DMS 273 (cell line): ENCODE results near the gene SLC35A2.

Source experiments
- DNase-seq: peaks from one replicate; lab custom pipeline; 2025; ENCODE audit not compliant: unreplicated experiment; lab: John Stamatoyannopoulos, UW

Gene SLC35A2

GRCh38 chrX:48927736-48928382, 16.4 kb upstream of the SLC35A2 start:
- DNase-seq = no peak

GRCh38 chrX:48927123-48927522, 15.7 kb upstream of the SLC35A2 start:
- DNase-seq = no peak

DNA sequence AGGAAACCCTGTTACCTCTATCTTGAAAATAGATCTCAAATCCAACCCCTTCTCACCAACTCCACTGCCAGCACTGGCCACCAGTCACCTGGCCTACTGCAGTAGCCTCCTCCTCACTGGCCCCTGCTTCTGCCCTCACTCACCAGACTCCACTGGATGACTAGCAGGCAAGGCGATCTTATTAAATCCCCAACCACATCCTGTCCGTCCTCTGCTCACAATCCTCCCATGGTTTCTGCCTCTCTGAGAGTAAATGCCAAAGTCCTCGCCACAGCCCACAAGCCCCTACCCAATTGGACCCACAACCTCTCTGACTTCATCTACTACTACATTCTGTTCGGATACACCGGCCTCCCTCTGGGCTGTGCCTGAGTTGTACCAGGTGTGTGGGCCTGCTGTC, 12.8 kb upstream of the SLC35A2 start:
- DNase-seq = no peak

GRCh38 chrX:48923771-48924170, 12.3 kb upstream of the SLC35A2 start:
- DNase-seq = no peak

DNA sequence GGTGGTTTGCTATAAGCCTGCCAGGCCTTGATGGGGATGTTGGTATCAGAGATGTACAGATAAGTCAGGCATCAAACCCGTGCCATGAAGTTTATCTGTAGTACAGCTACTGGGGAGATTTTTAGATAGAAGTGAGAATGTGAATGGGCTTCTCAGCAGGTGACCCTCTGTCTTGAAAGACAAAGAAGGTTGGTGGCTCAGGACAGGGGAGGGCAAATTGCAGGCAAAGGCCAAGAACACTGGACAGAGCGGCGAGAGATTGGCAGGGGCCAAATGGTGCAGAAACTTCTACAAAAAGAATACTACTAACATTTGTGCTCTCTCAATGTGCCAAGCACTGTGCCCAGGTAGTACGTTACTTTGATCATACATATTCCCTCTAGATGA, 9.3 kb upstream of the SLC35A2 start:
- DNase-seq = no peak

DNA sequence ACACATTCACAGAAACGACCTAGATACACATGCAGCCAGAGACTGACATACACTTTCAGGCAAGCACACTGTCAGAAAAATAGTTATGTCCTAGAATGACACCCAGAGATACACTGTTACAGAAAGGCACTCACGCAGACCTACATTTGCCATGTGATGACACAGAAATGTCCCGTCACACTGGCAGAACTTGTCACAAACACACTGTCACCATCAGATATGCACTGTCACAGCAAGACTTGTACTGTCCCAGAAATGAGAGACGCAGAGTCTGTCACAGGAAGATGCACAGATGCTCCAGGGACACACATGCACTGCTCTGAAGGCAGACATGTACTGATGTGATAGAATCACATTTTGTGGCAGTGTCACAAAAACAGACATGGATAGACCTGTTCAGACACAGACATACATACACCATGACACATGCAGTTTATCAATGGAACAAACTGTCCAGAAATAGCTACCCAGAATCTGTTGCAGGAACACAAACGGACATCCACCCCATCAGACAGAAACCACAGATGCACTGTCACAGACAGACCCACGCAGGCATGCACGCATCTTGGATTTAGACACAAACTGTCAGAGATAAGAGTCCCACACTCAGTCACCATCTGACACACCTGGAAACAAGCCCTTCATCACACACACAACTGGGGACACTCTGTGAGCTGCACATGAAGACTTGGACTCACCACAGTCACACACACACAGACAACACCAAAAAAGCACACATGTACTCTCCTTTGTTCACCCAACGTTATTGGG, 8.7 kb upstream of the SLC35A2 start:
- DNase-seq = no peak

- no peak for DNase-seq
Observed at GRCh38 chrX:48919360-48919841, 8.0 kb upstream of the SLC35A2 start.

GRCh38 chrX:48918643-48919340, 7.3 kb upstream of the SLC35A2 start, which contains the start of gene PIM2:
Gene PIM2, minus strand, starts transcription at chrX:48919024. Its CDS starts 190 bp downstream, at chrX:48918834.
- DNase-seq = peak; percentile 98

DNA sequence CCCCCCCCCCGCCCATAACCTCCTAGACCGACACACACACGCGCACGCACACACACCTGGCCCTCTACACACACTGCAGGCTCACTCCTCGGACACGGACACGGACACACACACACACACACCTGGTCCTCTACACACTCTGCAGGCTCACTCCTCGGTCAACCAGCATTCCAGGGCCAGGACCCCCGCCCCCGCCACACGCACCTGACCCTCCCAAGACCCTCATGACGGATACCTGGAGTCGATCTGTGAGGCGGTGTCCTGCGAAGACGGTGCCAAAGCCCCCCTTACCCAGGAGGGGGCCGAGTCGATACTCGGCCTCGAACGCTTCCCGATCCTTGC, 6.8 kb upstream of the SLC35A2 start:
- no peak for DNase-seq

DNA sequence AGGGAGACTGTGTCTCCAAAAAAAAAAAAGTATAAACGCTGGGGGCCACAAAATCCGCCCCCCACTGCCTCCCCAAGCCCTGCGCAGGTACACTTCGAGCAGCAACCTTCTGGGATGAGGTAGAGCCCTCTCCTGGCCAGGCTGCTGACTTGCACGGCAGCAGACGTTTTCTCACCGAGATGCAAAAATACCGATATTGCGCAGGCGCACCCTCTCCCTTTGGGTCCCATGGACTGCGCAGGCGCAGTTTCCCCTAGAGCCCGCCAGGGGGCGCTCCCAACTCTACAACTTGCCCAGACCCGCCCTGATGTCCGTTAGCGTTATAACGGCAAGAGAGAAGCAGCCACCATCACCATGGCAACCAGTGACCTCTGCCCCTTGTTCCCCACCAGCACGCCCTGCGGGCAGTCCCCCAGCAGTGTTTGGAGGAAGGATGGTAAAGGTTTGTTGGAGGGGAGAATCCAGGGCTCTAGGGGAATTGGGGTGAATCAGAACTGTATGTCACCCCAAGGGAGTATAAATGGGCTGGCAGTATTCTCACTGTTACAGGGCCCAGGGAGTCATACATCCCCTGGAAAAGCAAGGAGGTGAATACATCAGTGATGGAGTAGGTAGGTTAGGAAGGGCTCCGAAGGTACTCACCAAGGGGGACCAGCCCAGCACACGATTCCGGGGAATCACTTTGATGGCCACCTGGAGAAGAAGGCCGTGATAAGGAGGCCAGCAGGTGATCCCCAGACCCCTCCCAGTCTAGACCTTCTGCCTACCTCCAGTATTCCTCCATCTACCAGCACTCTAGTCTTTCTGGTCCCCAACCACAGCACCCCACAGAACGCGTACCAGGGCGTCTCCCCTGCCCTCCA, 5.9 kb upstream of the SLC35A2 start:
- peak; percentile 94 for DNase-seq

- DNase-seq = no peak
Observed at GRCh38 chrX:48914593-48915493, 3.4 kb upstream of the SLC35A2 start.

DNA sequence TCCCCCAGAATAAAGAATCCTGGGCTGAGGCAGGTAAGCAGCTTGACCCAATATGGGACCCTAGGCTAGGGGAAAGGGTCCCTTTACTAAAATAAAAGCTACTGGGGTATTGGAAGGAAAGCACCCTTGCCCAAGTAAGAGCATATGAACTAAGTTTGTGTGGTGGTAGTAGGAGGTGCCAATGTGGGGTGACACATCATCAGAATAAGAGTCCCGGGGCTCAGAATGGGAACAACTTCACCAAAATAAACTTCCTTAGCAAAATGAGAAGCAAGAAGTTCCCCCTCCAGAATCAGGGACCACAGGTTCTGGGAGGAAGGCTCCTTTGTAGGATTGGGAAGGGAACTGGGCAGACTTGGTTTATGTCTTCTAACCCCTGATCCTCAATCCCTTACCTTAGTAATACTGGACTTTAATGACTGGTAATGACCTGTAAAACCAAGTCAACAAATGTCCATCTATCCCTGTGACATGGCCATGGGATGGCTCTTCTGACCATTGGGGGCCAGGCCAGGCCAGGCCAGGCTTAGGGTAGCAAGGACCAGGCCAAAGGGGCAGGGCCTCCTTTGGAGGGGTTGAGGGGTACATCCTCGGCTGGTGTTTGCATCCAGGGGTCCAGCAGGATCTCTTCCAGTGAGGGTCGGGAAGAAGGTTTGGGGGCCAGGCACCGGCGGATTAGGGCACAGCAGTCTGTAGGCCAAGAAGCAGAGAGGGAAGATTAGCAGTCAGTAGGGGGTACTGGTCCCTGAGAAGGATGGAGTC, 2.3 kb upstream of the SLC35A2 start:
- DNase-seq = no peak

- no peak for DNase-seq
Observed at GRCh38 chrX:48910926-48911411, 477 bp downstream of the SLC35A2 start.

DNA sequence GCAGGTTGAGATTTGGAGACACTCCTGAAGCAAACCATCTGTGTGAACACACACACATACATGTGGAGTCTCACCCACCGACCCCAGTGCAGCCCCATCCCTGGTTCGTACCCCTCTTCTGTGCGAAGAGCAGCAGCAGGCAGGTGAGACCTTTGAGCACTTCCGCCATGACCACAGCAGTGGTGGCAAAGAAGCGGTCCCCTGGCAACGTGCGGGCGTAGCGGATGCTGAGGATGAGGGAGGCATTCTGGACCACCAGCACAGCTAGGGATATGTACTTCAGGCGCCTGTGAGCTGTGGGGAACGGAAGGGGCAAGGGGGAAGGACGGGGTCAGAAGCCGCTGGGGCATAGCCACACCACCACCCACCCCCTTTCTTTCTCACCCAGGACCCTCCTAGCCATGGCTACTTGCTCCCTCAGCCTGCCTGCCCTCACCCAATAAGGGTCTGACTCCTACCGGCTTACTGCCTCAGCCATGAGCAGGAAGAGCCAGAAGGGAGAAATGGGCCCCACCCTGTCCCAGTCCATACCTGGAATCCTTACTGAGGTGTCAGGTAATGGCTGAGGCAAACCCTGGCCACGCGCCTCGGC, 1.6 kb downstream of the SLC35A2 start:
- no peak for DNase-seq

- no peak for DNase-seq
Observed at GRCh38 chrX:48908600-48908999, 2.8 kb downstream of the SLC35A2 start.

DNA sequence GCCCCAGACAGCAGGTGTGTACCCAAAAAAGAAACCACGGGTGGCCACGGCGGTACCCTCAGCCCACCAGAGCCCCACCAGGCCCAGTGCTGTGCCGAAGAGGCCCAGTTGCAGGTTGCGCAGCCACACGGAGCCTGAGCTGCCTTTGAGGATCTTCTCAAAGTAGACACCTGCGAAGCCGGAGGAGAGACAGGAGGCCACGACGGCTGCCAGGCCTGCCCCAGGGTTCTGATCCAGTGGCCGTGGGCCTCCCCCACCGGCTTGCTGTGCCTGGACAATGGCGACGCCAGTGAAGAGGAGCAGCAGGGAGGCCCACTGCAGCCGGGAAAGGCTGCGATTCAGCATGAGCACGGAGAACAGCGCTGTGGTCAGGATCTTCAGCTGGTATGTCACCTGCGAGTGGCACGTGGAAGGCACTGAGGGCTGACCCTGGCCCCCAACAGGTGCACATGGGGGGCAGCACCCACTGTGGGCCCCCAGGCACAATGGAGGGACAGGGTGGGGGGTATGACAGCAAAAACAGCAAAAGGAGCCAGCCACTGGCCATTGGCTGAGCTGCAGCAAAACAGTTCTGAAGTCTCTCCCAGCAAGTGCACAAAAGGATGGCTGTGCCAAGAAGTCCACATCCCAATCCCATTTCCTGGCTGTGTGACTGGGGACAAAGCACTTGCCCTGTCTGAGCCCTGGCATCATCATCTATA, 6.2 kb downstream of the SLC35A2 start:
- DNase-seq = no peak

DNA sequence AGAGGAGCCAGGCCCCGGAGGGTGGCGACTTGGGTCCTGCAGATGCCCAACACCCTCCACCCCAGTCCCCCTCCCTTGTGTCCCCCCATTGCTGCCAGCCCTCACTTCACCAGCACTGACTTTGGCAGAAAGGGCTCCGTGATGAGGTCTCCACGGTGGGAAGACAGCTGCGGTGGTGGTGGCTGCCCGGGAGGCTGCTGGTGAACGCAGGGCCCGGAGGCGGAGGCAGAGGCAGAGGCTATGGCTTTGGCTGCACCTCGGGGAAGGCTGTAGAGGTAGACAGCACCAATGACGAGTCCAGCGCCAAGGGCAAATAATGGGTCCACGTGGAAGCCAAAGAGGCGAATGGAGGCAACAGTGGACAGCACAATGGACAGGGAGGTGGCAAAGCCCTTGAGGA, 6.8 kb downstream of the SLC35A2 start:
- DNase-seq = no peak

DNA sequence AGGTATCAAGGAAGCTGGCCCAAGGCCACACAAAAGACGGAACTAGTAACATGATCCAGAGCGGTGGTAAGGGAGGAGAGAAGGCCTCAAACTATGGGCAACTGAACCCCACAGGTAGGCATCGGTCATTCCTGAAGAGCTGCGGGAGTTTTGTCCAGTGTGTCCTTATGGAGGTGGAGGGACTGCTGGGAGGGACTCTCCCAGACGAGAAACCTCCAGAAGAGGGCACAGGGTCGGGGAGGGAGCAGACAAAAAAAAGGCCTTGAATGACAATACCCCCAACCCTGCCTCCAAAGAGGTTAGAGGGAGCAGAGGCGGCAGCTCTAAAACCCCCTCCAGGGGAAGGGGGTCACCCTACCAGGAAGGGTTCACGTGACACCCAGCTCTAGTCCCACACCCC, 7.3 kb downstream of the SLC35A2 start:
- DNase-seq = no peak
